ENCODE results near the gene ZNF284.

DNA sequence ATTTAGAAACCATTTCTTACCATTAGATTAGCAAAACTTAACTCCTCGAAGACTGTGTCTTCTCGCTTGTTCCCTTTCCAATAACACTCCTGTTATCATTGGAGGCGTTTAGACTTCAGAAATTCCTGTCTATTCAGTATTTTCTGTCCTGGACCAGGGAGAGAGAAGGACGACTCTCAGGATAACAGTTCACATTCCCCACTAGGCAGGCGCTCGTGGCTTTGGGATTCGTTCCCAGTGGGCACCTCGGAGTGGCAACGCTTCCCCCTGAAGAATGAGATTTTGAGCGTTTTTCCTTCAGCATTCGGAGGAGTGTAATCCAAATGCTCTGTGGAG is 40.8 kb downstream of the ZNF284 start:
- TF ChIP-seq EP300 (IDR thresholded peaks at IDR 0.05), result no peak
- TF ChIP-seq, protein P1, sequence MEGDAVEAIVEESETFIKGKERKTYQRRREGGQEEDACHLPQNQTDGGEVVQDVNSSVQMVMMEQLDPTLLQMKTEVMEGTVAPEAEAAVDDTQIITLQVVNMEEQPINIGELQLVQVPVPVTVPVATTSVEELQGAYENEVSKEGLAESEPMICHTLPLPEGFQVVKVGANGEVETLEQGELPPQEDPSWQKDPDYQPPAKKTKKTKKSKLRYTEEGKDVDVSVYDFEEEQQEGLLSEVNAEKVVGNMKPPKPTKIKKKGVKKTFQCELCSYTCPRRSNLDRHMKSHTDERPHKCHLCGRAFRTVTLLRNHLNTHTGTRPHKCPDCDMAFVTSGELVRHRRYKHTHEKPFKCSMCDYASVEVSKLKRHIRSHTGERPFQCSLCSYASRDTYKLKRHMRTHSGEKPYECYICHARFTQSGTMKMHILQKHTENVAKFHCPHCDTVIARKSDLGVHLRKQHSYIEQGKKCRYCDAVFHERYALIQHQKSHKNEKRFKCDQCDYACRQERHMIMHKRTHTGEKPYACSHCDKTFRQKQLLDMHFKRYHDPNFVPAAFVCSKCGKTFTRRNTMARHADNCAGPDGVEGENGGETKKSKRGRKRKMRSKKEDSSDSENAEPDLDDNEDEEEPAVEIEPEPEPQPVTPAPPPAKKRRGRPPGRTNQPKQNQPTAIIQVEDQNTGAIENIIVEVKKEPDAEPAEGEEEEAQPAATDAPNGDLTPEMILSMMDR (IDR thresholded peaks at IDR 0.05), result no peak
